GM18498 (cell line): Measurements from ENCODE around the gene ARSB.
"Not testable (repeated sequence)": the region's sequence is repeated elsewhere in the genome, so short reads cannot be mapped to it uniquely, and the experiment has no call there.

ENCODE experiments used
- ATAC-seq: cut with Tn5 transposase; IDR thresholded peaks from one replicate; pipeline ENCODE4 v1.9.1; 2021; ENCODE audit warnings: mild to moderate bottlenecking, moderate library complexity; ENCODE audit not compliant: unreplicated experiment

The ARSB gene

GRCh38 chr5:78785454-78785853 is 199.7 kb downstream of the ARSB start:
- no peak for ATAC-seq

- no peak for ATAC-seq
These were observed 201.5 kb downstream of the ARSB start for GRCh38 chr5:78783434-78784130.

- no peak for ATAC-seq
These were observed 202.4 kb downstream of the ARSB start for GRCh38 chr5:78782728-78783127.

GRCh38 chr5:78781611-78782286 is 203.4 kb downstream of the ARSB start:
- no peak for ATAC-seq

DNA sequence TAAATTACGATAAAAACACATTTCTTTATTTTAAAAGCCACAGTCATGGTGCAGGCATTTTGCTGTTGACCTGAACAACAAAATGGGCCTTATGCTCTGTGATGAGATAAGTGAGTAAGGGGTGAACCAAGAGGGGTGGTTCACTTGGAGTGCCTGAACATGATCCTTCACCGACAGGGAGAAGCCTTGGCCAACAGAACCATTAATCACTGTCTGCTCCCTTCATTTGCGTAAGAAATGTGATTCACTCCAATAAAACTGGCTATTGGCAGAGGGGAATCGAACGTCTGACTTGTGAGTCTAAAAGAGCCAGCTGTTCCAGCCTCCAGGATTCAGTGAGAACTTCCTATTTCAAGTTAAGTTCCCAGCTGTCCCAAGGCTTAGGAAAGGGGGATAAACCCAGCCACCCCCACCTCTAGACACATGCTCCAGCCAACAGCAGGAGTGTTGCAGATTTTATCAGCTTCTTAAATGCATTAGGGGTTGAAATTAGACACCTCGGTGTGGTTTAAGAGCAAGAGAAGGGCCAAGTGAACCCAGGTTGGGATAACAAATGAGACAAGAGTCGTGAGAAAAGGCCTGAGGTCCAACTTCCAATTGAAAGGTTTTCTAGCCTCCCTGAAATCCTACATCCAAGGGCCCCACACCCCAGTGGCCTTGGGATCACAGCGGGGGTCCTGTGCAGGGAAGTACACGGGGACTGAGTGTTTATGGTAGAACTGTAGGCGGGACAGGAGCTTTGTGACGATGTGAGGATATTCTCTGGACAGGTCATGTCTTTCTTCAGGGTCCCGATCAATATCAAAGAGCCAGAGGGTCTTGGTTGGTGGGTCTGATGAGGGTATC is 205.1 kb downstream of the ARSB start:
- ATAC-seq = no peak

GRCh38 chr5:78779262-78779661 is 205.8 kb downstream of the ARSB start:
- no peak for ATAC-seq

- no peak for ATAC-seq
These were observed 206.6 kb downstream of the ARSB start for GRCh38 chr5:78778538-78778937.

DNA sequence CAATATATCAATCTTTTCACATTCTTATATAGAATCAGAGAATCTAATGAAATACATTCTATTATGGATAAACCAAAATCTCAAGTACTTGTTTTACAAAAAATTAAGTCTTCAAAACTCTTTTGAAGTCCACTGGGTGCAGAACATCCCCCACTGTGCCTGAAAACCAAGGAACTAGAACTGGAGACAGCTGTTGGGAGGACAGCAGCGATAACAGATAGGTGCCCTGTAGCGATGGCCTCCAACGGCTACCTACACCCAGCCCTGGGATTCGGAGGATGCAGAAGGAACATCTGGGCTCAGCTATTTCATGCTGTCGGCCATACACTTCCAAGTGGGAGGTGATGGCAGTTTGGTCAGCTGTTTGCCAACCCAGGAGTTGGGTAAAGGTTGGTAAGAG is 207.2 kb downstream of the ARSB start:
- ATAC-seq = no peak

DNA sequence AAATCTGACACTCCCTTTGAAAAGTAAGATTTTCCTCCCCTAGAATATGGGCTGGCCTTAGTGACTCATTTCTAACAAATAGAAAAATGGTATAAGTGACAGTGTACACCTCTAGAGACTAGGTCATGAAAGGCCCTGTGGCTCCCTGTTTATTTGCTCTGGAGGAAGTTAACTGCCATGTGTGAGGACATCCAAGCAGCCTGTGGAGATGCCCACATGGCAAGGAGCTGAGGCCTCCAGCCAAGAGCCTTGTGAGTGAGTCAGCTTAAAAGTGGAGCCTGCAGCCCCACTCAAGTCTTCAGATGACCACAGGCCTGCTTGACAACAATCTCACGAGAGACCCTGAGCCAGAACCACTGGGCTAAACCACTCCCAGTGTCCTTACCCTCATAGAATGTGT is 208.5 kb downstream of the ARSB start:
- no peak for ATAC-seq

DNA sequence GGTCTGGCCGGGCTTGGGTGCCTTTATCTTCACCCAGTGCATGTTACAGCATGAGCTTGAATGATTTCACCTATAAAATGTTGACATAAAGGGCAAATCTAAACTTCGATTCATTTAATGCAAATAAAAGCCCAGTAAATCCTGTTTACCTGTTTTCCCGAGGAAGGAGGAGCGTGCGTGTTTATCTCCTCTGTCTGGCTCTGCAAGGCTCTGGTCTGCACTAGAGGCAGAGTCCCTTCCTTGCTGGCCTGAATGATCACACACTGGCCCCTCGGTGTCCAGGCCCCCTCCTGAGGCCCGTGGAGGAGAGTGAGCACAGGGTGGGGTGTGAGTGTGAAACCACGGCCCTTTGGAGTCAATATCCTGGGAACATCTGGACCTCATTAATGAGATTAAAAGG is 211.5 kb downstream of the ARSB start:
- ATAC-seq = no peak

- no peak for ATAC-seq
These were observed 213.6 kb downstream of the ARSB start for GRCh38 chr5:78771260-78772205.

DNA sequence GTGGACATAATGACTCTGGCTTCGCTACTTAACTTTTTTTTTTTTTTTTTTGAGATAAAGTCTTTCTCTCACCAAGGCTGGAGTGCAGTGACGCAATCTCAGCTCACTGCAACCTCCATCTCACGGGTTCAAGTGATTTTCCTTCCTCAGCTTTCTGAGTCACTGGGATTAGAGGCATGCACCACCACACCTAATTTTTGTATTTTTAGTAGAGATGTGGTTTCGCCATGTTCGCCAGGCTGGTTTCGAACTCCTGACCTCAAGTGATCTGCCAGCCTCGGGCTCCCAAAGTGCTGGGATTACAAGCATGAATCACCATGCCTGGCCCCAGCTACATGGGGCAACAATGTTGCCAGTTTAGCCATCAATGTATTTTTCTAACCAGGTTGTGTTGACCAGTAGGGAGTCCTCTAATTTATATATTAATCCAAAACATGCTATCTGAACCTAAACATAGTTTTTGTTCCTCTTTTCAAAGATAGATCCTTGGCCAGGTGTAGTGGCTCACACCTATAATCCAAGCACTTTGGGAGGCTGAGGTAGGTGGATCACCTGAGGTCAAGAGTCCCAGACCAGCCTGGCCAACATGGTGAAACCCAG is 216.2 kb downstream of the ARSB start:
- no peak for ATAC-seq

- ATAC-seq = no peak
These were observed 218.7 kb downstream of the ARSB start for GRCh38 chr5:78766412-78766762.

- ATAC-seq = no peak
These were observed 219.2 kb downstream of the ARSB start for GRCh38 chr5:78765756-78766411.

- no peak for ATAC-seq
These were observed 220.0 kb downstream of the ARSB start for GRCh38 chr5:78765116-78765515.

DNA sequence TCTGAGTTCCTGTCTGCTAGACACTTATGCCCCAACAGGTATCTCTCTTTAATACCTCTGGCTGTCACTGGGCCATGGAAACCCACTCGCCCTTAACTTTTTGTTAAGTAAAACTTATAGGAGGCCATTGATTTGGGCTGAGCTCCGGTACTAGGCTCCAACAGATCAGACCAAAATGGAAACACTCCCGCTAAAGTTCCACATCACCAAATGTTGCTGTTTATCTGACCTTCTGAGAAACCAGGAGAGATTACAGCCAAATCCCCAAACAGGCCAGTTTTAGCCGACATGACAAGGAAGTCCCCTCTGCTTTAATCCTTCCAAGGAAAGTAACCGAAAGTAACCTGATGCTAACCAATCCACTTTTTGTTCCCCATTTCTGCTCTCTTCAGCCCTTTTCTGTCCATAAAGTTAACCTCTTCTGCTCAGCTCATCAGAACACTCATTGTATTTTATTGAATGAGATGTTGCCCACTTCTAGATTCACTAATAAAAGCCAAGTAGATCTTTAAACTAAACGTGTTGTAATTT is 221.4 kb downstream of the ARSB start:
- no peak for ATAC-seq

- ATAC-seq = not testable (repeated sequence)
These were observed 222.4 kb downstream of the ARSB start for GRCh38 chr5:78762743-78763142.

GRCh38 chr5:78761840-78762239 is 223.3 kb downstream of the ARSB start:
- no peak for ATAC-seq

DNA sequence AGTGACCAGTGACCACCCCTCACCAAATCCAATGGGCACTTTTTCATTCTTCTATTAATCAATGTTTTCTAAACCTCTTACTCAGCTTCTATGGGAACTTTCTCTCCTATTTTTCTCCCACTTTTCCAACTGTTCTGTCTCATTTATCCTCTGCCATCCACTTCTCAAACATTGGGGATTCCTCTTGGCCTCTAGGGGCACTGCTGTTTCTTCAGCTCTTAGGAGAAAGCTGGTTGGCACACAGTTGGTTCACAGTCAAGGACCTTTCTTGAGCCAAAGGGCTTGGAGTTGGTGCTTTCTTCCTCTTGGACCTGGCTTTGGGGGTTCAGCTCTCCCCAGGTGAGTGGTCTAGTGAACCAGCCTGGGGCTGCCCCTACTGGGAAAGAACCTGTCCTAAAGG is 224.3 kb downstream of the ARSB start:
- no peak for ATAC-seq

- no peak for ATAC-seq
These were observed 224.7 kb downstream of the ARSB start for GRCh38 chr5:78760366-78760765.
